Keratinocyte (primary cell): Measurements from ENCODE around the gene CACHD1. TPM values are rescaled to one million over a fixed set of nuclear protein-coding genes. Genes with fewer than 3 reads are reported as not detected.

Experiments
- DNase-seq: peaks from one replicate; pipeline ENCODE4 v3.0.0-alpha.2; 2011; ENCODE audit warnings: low read depth, missing footprints, low spot score
- FAIRE-seq: peaks from 2 replicates; lab custom pipeline; 2011; peaks lifted over from hg19 to GRCh38; lab: Jason Lieb, UNC
- H2AFZ ChIP-seq: 2 replicates; pipeline ENCODE4 v1.6.0; 2012; ENCODE audit warnings: low read length, control low read depth, inconsistent platforms; ENCODE audit not compliant: control insufficient read depth
- H3K27ac ChIP-seq: 2 replicates; pipeline ENCODE4 v1.5.1; 2011; ENCODE audit warnings: low read length; ENCODE audit not compliant: control insufficient read depth, insufficient read depth
- H3K27me3 ChIP-seq: 3 replicates; pipeline ENCODE4 v1.6.0; 2011; ENCODE audit warnings: low read length; ENCODE audit not compliant: control insufficient read depth, insufficient read depth; ENCODE audit errors: extremely low read depth
- H3K36me3 ChIP-seq, 2 experiments: 2 replicates in 1 of 2; 3 replicates in 1 of 2; pipeline ENCODE4 v1.5.1; 2011; ENCODE audit warnings: low read length in 2 of 2, mild to moderate bottlenecking in 1 of 2; ENCODE audit not compliant: control insufficient read depth in 2 of 2, insufficient read depth in 2 of 2; ENCODE audit errors: extremely low read depth in 1 of 2
- H3K4me1 ChIP-seq: 3 replicates; pipeline ENCODE4 v1.5.1; 2011; ENCODE audit warnings: low read length; ENCODE audit not compliant: control insufficient read depth, insufficient read depth; ENCODE audit errors: extremely low read depth
- H3K4me2 ChIP-seq: 3 replicates; pipeline ENCODE4 v1.6.0; 2011; ENCODE audit warnings: low read depth, low read length; ENCODE audit not compliant: control insufficient read depth, insufficient read depth; ENCODE audit errors: extremely low read depth
- H3K4me3 ChIP-seq, 3 experiments: fragments of 200-600 bp in 1 of 3; sonication (generic) in 1 of 3; 2 replicates in 2 of 3; 3 replicates in 1 of 3; pipeline ENCODE4 v1.5.1; 2011 to 2016; ENCODE audit warnings: low read length in 3 of 3, mild to moderate bottlenecking in 3 of 3, control low read depth in 2 of 3, inconsistent platforms in 1 of 3, low read depth in 1 of 3, mixed read lengths in 1 of 3, mixed run types in 1 of 3, moderate library complexity in 1 of 3; ENCODE audit not compliant: control insufficient read depth in 2 of 3, insufficient read depth in 2 of 3; ENCODE audit errors: extremely low read depth in 1 of 3
- H3K79me2 ChIP-seq: 2 replicates; pipeline ENCODE4 v1.6.0; 2012; ENCODE audit warnings: low read length; ENCODE audit not compliant: control insufficient read depth, insufficient read depth
- H3K9ac ChIP-seq: 3 replicates; pipeline ENCODE4 v1.6.0; 2011; ENCODE audit warnings: low read length; ENCODE audit not compliant: control insufficient read depth, insufficient read depth; ENCODE audit errors: extremely low read depth
- H3K9me1 ChIP-seq: 3 replicates; pipeline ENCODE4 v1.6.0; 2011; ENCODE audit warnings: low read length; ENCODE audit not compliant: control insufficient read depth, insufficient read depth; ENCODE audit errors: extremely low read depth
- H3K9me3 ChIP-seq: 2 replicates; pipeline ENCODE4 v1.5.1; 2012; ENCODE audit warnings: low read depth, low read length; ENCODE audit not compliant: control insufficient read depth
- H4K20me1 ChIP-seq: 3 replicates; pipeline ENCODE4 v1.6.0; 2011; ENCODE audit warnings: low read length; ENCODE audit not compliant: control insufficient read depth, insufficient read depth; ENCODE audit errors: extremely low read depth
- CTCF ChIP-seq, 3 experiments: IDR thresholded peaks in 1 of 3; conservative IDR thresholded peaks in 1 of 3; optimal IDR thresholded peaks in 1 of 3; 2 replicates in 2 of 3; 3 replicates in 1 of 3; pipeline versions ENCODE3 to v1.5.1; 2011; ENCODE audit warnings: low read length in 3 of 3, mild to moderate bottlenecking in 3 of 3, moderate library complexity in 2 of 3, control low read depth in 1 of 3, inconsistent platforms in 1 of 3; ENCODE audit not compliant: insufficient read depth in 2 of 3; ENCODE audit errors: extremely low read depth in 1 of 3
- EZH2 ChIP-seq: IDR thresholded peaks from one replicate; pipeline ENCODE4 v1.6.1; 2012; ENCODE audit warnings: inconsistent platforms, mild to moderate bottlenecking, low read length, moderate library complexity
- dilution Hi-C: fragments of 300-500 bp; cut with MboI; formaldehyde crosslinking; loops from one replicate; pipeline ENCODE4 v1.7.0; 2020; ENCODE audit warnings: low sequenced_read_pairs; ENCODE audit not compliant: extremely low pct_ligation_motif_present
- polyA plus RNA-seq, 5 experiments: library from polyadenylated mRNA; depleted of rRNA in 3 of 5; stranded (reverse) in 3 of 5; stranded (forward) in 1 of 5; unstranded in 1 of 5; fragments of >200 nt; gene quantifications; 1 replicate in 1 of 5; 2 replicates in 3 of 5; 3 replicates in 1 of 5; pipeline versions ENCODE4 v1.2.1 to v1.2.3, GENCODE V29; 2011 to 2012; ENCODE audit warnings: missing spikeins in 2 of 5, low read depth in 1 of 5, low replicate concordance in 1 of 5

CACHD1 gene
- polyA plus RNA-seq, 1 donor (not counting 4 experiments of a cell fraction or from before 2014, with no cell fraction given) = 2.4 TPM

DNA sequence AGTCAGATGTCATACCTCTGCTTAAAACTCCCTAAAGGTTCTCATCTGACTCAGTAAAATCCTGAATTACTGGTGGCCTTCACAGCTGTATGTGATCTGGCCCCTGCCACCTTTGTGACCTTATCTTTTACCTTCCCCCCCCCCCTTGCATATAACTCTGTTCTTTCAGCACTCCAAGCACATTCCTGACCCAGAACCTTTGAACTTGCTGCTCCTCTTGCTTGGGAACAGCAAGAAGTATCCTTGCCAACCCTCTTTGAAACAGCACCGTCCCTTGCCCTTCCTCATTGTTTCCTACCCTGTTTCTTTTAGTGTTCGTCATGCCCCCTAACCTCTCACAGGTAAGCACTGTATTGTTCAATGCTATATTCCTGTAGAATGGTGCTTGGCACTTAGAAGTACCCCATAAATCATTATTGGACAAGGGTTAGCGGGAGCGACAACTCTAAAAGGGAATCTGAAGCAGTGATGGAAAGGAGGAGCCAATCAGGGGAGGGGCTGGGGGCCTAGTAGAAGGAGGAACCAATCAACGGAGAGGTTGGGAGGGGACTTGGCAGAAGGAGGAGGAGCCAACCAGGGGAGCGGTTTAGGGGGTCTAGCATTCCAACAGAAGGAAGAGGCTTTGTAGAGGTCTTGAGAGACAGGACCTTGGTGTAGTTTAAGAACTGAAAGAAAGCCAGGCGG lies 13.9 kb downstream of the CACHD1 start:
- no peaks in the 10 kb centered on the region for H3K79me2 ChIP-seq
- dilution Hi-C loops = no loop called here

GRCh38 chr1:64484651-64485050 lies 14.7 kb downstream of the CACHD1 start:
- H3K4me2 ChIP-seq = no peak overlapping the region
- FAIRE-seq = no peak
- no peak for DNase-seq

More for the DNA sequence above, 13.9 kb downstream of the CACHD1 start:
- no peaks in the 10 kb centered on the region for H3K4me1 ChIP-seq
- no peak overlapping the region for H3K27ac ChIP-seq
- no peak overlapping the region for H3K4me2 ChIP-seq
- no peak overlapping the region for H3K4me3 ChIP-seq
- H3K9me1 ChIP-seq = no peaks in the 10 kb centered on the region
- H3K27me3 ChIP-seq = no peaks in the 10 kb centered on the region
- no peak overlapping the region for H3K9ac ChIP-seq
- no peaks in the 10 kb centered on the region for H4K20me1 ChIP-seq
- DNase-seq = no peak
- H3K36me3 ChIP-seq = no peaks in the 10 kb centered on the region
- H2AFZ ChIP-seq = no peak overlapping the region
- TF ChIP-seq EZH2 = no peak
- TF ChIP-seq CTCF (optimal IDR thresholded peaks at IDR 0.05 in 1 of 3, IDR thresholded peaks at IDR 0.05 in 1 of 3, conservative IDR thresholded peaks at IDR 0.05 in 1 of 3; ENCODE audit: extremely low read depth in 1 of 3, insufficient read depth in 2 of 3, low read length in 3 of 3) = no peak
- H3K9me3 ChIP-seq = no peaks in the 10 kb centered on the region
- no peak for FAIRE-seq

More at GRCh38 chr1:64484651-64485050, 14.7 kb downstream of the CACHD1 start:
- H2AFZ ChIP-seq = no peak overlapping the region
- no peaks in the 10 kb centered on the region for H4K20me1 ChIP-seq
- no peak overlapping the region for H3K27ac ChIP-seq
- H3K9me3 ChIP-seq = no peaks in the 10 kb centered on the region
- no peaks in the 10 kb centered on the region for H3K4me1 ChIP-seq
- H3K9me1 ChIP-seq = no peaks in the 10 kb centered on the region
- H3K4me3 ChIP-seq = no peak overlapping the region
- H3K79me2 ChIP-seq = no peaks in the 10 kb centered on the region
- dilution Hi-C loops = no loop called here
- no peaks in the 10 kb centered on the region for H3K27me3 ChIP-seq
- H3K36me3 ChIP-seq = no peaks in the 10 kb centered on the region
- no peak overlapping the region for H3K9ac ChIP-seq
- TF ChIP-seq EZH2 (no peak), CTCF (optimal IDR thresholded peaks at IDR 0.05 in 1 of 3, IDR thresholded peaks at IDR 0.05 in 1 of 3, conservative IDR thresholded peaks at IDR 0.05 in 1 of 3; ENCODE audit: extremely low read depth in 1 of 3, insufficient read depth in 2 of 3, low read length in 3 of 3) (no peak)
